Erythroblast (primary cell): ENCODE data around the gene MPPED1.

Source experiments
- GATA1 ChIP-seq: IDR thresholded peaks from 2 replicates; pipeline ENCODE4 v1.6.1; 2011; ENCODE audit warnings: low read depth, mild to moderate bottlenecking, control low read depth, low read length, moderate library complexity
- POLR2A ChIP-seq: IDR thresholded peaks from 2 replicates; pipeline ENCODE4 v1.6.1; 2011; ENCODE audit warnings: mild to moderate bottlenecking, low read length

DNA sequence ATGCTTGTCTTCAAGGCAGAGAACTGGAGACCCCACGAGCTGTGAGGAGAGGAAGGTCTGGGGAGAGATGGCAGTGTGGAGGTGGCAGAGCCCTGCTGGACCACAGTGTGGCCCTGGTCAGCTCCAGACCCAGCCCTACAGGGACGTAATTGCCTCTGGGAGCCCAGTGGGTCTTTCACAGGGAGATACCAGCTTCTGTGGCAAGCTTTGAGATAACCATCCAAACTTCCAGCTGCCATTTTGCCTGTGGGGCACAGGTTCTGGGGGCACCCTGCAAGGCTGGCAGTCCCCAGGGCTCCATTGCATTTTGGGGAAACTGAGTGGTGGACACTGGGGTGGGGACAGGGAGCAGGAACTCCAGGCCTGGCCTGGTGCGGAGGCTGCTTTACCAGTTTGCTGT lies 10.2 kb upstream of the MPPED1 start:
- TF ChIP-seq POLR2A: no peak
- no peak for TF ChIP-seq GATA1
